Uterus (tissue), 2 donors: ENCODE measurements around the gene GH1.

Experiments
- POLR2A ChIP-seq, 2 donors: fragments of 450-650 bp; IDR thresholded peaks; one replicate each; pipeline ENCODE4 v1.6.1; 2016; ENCODE audit warnings: antibody characterized with exemption in 2 of 2, mild to moderate bottlenecking in 1 of 2, moderate library complexity in 1 of 2
- TF ChIP-seq, protein P1 (sequence below), 4 experiments: fragments of 200-600 bp in 2 of 4; fragments of 450-650 bp in 2 of 4; sonication (generic) in 2 of 4; IDR thresholded peaks; one replicate each; pipeline ENCODE4 v1.5.1; 2016 to 2019; ENCODE audit warnings: antibody characterized with exemption in 4 of 4, mild to moderate bottlenecking in 2 of 4, moderate library complexity in 1 of 4

DNA sequence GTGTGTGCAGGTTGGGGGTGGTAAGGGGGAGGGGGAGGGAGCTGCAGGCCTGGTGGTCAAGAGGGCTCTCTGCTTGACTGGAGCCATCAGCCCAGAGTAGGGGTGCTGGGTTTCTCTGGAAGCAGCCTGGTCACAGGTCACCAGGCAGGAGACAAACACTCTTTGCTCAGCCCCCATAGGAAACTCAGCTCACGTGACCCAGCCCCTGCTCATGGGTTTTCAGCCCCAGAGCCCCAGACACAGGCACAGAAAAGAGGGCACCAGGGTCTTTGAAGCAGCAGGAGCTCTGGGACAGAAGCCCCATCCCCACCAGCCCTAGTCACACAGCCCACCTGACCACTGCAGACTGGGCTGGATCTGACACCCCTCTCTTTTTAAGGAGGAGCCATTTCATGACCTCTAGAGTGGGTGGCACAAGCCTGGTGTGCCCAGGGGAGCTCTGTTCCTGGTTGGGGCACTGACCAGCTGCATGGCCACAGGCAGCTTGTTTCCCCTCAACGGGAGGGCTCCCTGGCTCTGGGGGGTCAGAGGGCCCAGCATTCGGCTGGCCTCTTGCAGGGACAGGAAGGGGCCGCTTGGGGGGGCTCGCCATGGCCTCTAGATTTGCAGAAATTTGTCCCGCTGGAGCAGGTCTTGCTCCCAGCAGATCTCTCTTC lies 27.3 kb upstream of the GH1 start:
- TF ChIP-seq, protein P1, sequence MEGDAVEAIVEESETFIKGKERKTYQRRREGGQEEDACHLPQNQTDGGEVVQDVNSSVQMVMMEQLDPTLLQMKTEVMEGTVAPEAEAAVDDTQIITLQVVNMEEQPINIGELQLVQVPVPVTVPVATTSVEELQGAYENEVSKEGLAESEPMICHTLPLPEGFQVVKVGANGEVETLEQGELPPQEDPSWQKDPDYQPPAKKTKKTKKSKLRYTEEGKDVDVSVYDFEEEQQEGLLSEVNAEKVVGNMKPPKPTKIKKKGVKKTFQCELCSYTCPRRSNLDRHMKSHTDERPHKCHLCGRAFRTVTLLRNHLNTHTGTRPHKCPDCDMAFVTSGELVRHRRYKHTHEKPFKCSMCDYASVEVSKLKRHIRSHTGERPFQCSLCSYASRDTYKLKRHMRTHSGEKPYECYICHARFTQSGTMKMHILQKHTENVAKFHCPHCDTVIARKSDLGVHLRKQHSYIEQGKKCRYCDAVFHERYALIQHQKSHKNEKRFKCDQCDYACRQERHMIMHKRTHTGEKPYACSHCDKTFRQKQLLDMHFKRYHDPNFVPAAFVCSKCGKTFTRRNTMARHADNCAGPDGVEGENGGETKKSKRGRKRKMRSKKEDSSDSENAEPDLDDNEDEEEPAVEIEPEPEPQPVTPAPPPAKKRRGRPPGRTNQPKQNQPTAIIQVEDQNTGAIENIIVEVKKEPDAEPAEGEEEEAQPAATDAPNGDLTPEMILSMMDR (IDR thresholded peaks at IDR 0.05) = no peak
- no peak for TF ChIP-seq POLR2A (IDR thresholded peaks at IDR 0.05)
